HepG2 (cell line): ENCODE measurements around the gene AFF4. TPM values are rescaled to one million over a fixed set of nuclear protein-coding genes. Genes with fewer than 3 reads are reported as not detected.

Experiments used
- ATM ChIP-seq: fragments of 450-650 bp; IDR thresholded peaks from 2 replicates; pipeline ENCODE4 v1.7.1; 2017; ENCODE audit warnings: mild to moderate bottlenecking, borderline replicate concordance
- CEBPB ChIP-seq: IDR thresholded peaks from 2 replicates; pipeline ENCODE4 v1.6.1; 2011; ENCODE audit warnings: low read depth, low read length, improper control_type of control experiment, borderline replicate concordance
- CREM ChIP-seq, 2 experiments: sonication (generic) in 1 of 2; formaldehyde crosslinking in 1 of 2; IDR thresholded peaks; 2 replicates each; pipeline versions ENCODE4 v1.4.0 to v1.6.1; 2016 to 2020; ENCODE audit warnings: antibody characterized with exemption in 1 of 2, mild to moderate bottlenecking in 1 of 2, missing genetic modification reagents in 1 of 2
- FOXA3 ChIP-seq: IDR thresholded peaks from 2 replicates; pipeline ENCODE4 v1.6.1; 2016; ENCODE audit warnings: missing genetic modification reagents, missing compliant biosample characterization
- GATA4 ChIP-seq: sonication (generic); IDR thresholded peaks from 2 replicates; pipeline ENCODE4 v1.6.1; 2016; ENCODE audit warnings: antibody characterized with exemption, low read depth, borderline replicate concordance
- MBD4 ChIP-seq: IDR thresholded peaks from 2 replicates; pipeline ENCODE4 v1.6.1; 2012; ENCODE audit warnings: low read length, inconsistent platforms, borderline replicate concordance
- NFKBIZ ChIP-seq: IDR thresholded peaks from 2 replicates; pipeline ENCODE4 v1.6.1; 2018; ENCODE audit warnings: missing genetic modification reagents, missing compliant biosample characterization
- NR2F6 ChIP-seq, 2 experiments: IDR thresholded peaks; 2 replicates each; pipeline ENCODE4 v1.6.1; 2016; ENCODE audit warnings: antibody characterized with exemption in 1 of 2, mild to moderate bottlenecking in 1 of 2
- PAX8 ChIP-seq: sonication (generic); formaldehyde crosslinking; IDR thresholded peaks from 2 replicates; pipeline ENCODE4 v1.8.0; 2022; ENCODE audit warnings: mild to moderate bottlenecking, missing genetic modification reagents, borderline replicate concordance
- PHF21A ChIP-seq: sonication (generic); formaldehyde crosslinking; IDR thresholded peaks from 2 replicates; pipeline ENCODE4 v1.5.0; 2020; ENCODE audit warnings: mild to moderate bottlenecking, missing genetic modification reagents
- RBFOX2 ChIP-seq: fragments of 200-400 bp; formaldehyde crosslinking; IDR thresholded peaks from 2 replicates; pipeline ENCODE4 v1.6.1; 2017; ENCODE audit warnings: low read depth, mild to moderate bottlenecking, low read length
- TBX3 ChIP-seq: fragments of 450-650 bp; IDR thresholded peaks from 2 replicates; pipeline ENCODE4 v1.6.1; 2017; ENCODE audit warnings: antibody characterized with exemption, mild to moderate bottlenecking, inconsistent platforms, borderline replicate concordance
- ZNF256 ChIP-seq: sonication (generic); formaldehyde crosslinking; conservative IDR thresholded peaks from 2 replicates; pipeline ENCODE4 v1.4.0; 2020; ENCODE audit warnings: missing genetic modification reagents
- ZNF792 ChIP-seq: IDR thresholded peaks from 2 replicates; pipeline ENCODE4 v1.6.1; 2016
- polyA plus RNA-seq, 8 experiments: library from polyadenylated mRNA; depleted of rRNA in 3 of 8; stranded (reverse) in 7 of 8; unstranded in 1 of 8; fragments of >200 nt; fragmentation: Illumina TruSeq in 4 of 8; extraction: Trizol in 4 of 8; gene quantifications; 2 replicates each; pipeline versions ENCODE4 v1.2.1 to v1.2.3, GENCODE V29; 2011 to 2016; ENCODE audit warnings: low read depth in 4 of 8, missing spikeins in 1 of 8, mixed read lengths in 1 of 8; ENCODE audit not compliant: insufficient read depth in 1 of 8
- total RNA-seq, 5 experiments: library from RNA; depleted of rRNA; stranded (reverse); fragments of >200 nt; fragmentation: Illumina TruSeq; extraction: Trizol; gene quantifications; 2 replicates each; pipeline ENCODE4 v1.2.3, GENCODE V29; 2016; ENCODE audit warnings: low read depth in 1 of 5
- TF ChIP-seq, protein P1 (sequence below): sonication (generic); formaldehyde crosslinking; IDR thresholded peaks from 2 replicates; pipeline ENCODE4 v1.4.0; 2020; ENCODE audit warnings: missing genetic modification reagents
- TF ChIP-seq, protein P2 (sequence below): sonication (generic); formaldehyde crosslinking; IDR thresholded peaks from 2 replicates; pipeline ENCODE4 v1.4.0; 2020; ENCODE audit warnings: missing genetic modification reagents
- TF ChIP-seq, protein P3 (sequence below): sonication (generic); formaldehyde crosslinking; IDR thresholded peaks from 2 replicates; pipeline ENCODE4 v1.8.0; 2022; ENCODE audit warnings: missing genetic modification reagents, low read depth, mild to moderate bottlenecking, borderline replicate concordance
- TF ChIP-seq, protein P4 (sequence below): sonication (generic); formaldehyde crosslinking; IDR thresholded peaks from 2 replicates; pipeline ENCODE4 v1.4.0; 2020; ENCODE audit warnings: mild to moderate bottlenecking, missing genetic modification reagents

Gene AFF4
- total and polyA plus RNA-seq, 2 of the 13 experiments (the other 11 are each of a cell fraction or from before 2014, with no cell fraction given), result 22.1 to 25.5 TPM

DNA sequence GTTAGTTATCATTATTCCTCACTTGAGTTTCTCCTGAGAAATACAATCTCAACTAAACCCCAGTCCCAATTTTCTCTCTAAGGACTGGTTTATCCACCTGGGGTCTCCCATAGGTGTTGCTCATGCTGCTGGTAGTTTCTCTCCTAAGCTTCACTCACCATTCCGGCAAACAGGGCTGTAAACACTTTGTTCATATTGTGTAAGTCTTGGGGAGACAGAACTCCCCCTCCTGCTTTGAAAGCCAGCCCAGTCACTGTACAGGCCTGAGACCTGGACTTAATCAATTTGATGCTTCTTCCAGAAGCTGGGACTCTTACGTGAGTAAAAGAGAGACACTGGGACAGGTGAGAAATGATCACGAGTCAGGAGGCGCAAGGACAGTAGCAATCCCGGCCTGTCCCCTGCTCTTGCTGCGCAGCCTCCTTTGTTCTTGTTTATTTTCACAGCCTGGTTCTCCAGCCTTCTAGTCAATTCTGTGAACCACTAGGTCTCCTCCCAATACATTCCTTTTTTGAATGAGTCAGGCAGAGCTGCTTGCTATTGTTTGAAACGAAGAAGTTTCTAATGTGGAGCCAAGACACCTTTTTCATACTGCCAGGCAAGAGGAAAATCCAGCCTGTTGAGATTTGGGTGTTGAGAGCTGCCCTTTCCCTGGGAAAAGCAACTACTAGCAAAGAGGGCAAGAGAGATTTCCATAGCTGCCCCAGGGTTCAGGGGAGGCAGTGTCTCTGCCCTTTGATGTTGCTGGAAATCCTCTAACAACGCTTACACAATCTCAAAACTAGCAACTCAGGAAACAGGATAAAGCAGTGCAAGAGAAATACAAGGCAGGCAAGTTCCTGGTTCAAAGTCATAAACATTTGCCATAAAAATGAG lies 123.8 kb downstream of the AFF4 start (continued):
- peak; percentile 68 for TF ChIP-seq ZNF792 (CRISPR knock-in tag)
- peak; percentile 44; the same call in 1 of the 2 replicates for TF ChIP-seq RBFOX2
- 0 out of 2 replicates have a peak, but pooled peaks have one; percentile 62 for TF ChIP-seq NFKBIZ
- TF ChIP-seq FOXA3 (CRISPR knock-in tag), result peak; percentile 70
- TF ChIP-seq NR2F6 (IDR thresholded peaks at IDR 0.05), result peak; percentile 82
- peak; percentile 85 for TF ChIP-seq NR2F6 (CRISPR knock-in tag; IDR thresholded peaks at IDR 0.05)
- peak; percentile 19; the same call in 1 of the 2 replicates for TF ChIP-seq TBX3
- TF ChIP-seq GATA4, result peak; percentile 57; the same call in 1 of the 2 replicates
- TF ChIP-seq ATM, result peak; percentile 51; the same call in 1 of the 2 replicates
- TF ChIP-seq PAX8 (CRISPR knock-in tag), result no peak
- TF ChIP-seq CEBPB, result peak; percentile 93
- peak; percentile 91 for TF ChIP-seq PHF21A (CRISPR knock-in tag)
- peak; percentile 20; the same call in 1 of the 2 replicates for TF ChIP-seq MBD4
- TF ChIP-seq, protein P1, sequence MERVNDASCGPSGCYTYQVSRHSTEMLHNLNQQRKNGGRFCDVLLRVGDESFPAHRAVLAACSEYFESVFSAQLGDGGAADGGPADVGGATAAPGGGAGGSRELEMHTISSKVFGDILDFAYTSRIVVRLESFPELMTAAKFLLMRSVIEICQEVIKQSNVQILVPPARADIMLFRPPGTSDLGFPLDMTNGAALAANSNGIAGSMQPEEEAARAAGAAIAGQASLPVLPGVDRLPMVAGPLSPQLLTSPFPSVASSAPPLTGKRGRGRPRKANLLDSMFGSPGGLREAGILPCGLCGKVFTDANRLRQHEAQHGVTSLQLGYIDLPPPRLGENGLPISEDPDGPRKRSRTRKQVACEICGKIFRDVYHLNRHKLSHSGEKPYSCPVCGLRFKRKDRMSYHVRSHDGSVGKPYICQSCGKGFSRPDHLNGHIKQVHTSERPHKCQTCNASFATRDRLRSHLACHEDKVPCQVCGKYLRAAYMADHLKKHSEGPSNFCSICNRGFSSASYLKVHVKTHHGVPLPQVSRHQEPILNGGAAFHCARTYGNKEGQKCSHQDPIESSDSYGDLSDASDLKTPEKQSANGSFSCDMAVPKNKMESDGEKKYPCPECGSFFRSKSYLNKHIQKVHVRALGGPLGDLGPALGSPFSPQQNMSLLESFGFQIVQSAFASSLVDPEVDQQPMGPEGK (CRISPR knock-in tag), result peak; percentile 57
- TF ChIP-seq CREM (IDR thresholded peaks at IDR 0.05), result peak; percentile 78
- no peak for TF ChIP-seq CREM (CRISPR knock-in tag; IDR thresholded peaks at IDR 0.05)
- TF ChIP-seq, protein P2, sequence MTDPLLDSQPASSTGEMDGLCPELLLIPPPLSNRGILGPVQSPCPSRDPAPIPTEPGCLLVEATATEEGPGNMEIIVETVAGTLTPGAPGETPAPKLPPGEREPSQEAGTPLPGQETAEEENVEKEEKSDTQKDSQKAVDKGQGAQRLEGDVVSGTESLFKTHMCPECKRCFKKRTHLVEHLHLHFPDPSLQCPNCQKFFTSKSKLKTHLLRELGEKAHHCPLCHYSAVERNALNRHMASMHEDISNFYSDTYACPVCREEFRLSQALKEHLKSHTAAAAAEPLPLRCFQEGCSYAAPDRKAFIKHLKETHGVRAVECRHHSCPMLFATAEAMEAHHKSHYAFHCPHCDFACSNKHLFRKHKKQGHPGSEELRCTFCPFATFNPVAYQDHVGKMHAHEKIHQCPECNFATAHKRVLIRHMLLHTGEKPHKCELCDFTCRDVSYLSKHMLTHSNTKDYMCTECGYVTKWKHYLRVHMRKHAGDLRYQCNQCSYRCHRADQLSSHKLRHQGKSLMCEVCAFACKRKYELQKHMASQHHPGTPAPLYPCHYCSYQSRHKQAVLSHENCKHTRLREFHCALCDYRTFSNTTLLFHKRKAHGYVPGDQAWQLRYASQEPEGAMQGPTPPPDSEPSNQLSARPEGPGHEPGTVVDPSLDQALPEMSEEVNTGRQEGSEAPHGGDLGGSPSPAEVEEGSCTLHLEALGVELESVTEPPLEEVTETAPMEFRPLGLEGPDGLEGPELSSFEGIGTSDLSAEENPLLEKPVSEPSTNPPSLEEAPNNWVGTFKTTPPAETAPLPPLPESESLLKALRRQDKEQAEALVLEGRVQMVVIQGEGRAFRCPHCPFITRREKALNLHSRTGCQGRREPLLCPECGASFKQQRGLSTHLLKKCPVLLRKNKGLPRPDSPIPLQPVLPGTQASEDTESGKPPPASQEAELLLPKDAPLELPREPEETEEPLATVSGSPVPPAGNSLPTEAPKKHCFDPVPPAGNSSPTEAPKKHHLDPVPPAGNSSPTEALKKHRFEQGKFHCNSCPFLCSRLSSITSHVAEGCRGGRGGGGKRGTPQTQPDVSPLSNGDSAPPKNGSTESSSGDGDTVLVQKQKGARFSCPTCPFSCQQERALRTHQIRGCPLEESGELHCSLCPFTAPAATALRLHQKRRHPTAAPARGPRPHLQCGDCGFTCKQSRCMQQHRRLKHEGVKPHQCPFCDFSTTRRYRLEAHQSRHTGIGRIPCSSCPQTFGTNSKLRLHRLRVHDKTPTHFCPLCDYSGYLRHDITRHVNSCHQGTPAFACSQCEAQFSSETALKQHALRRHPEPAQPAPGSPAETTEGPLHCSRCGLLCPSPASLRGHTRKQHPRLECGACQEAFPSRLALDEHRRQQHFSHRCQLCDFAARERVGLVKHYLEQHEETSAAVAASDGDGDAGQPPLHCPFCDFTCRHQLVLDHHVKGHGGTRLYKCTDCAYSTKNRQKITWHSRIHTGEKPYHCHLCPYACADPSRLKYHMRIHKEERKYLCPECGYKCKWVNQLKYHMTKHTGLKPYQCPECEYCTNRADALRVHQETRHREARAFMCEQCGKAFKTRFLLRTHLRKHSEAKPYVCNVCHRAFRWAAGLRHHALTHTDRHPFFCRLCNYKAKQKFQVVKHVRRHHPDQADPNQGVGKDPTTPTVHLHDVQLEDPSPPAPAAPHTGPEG (CRISPR knock-in tag), result 0 out of 2 replicates have a peak, but pooled peaks have one; percentile 6
- TF ChIP-seq, protein P3, sequence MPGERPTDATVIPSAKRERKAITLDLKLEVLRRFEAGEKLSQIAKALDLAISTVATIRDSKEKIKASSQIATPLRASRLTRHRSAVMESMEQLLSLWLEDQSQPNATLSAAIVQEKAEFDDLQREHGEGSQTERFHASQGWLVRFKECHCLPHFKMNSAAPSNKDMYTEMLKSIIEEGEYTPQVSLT, result no peak
- TF ChIP-seq ZNF256 (CRISPR knock-in tag), result no peak
- TF ChIP-seq, protein P4, sequence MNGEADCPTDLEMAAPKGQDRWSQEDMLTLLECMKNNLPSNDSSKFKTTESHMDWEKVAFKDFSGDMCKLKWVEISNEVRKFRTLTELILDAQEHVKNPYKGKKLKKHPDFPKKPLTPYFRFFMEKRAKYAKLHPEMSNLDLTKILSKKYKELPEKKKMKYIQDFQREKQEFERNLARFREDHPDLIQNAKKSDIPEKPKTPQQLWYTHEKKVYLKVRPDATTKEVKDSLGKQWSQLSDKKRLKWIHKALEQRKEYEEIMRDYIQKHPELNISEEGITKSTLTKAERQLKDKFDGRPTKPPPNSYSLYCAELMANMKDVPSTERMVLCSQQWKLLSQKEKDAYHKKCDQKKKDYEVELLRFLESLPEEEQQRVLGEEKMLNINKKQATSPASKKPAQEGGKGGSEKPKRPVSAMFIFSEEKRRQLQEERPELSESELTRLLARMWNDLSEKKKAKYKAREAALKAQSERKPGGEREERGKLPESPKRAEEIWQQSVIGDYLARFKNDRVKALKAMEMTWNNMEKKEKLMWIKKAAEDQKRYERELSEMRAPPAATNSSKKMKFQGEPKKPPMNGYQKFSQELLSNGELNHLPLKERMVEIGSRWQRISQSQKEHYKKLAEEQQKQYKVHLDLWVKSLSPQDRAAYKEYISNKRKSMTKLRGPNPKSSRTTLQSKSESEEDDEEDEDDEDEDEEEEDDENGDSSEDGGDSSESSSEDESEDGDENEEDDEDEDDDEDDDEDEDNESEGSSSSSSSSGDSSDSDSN (CRISPR knock-in tag), result peak; percentile 67
